ENCODE data around the gene EGFL7.

Gene EGFL7

GRCh38 chr9:136656183-136656738, 6.5 kb upstream of the EGFL7 start:
- TF ChIP-seq CTCF (IDR thresholded peaks at IDR 0.05) (no peak), ZFX (IDR thresholded peaks at IDR 0.05; ENCODE audit: borderline replicate concordance) (no peak)
- H3K27ac ChIP-seq, result no peak overlapping the region

GRCh38 chr9:136656795-136657611, 5.7 kb upstream of the EGFL7 start:
- TF ChIP-seq CTCF (IDR thresholded peaks at IDR 0.05) (no peak), ZFX (IDR thresholded peaks at IDR 0.05; ENCODE audit: borderline replicate concordance) (no peak)
- no peak overlapping the region for H3K27ac ChIP-seq

GRCh38 chr9:136657974-136658848, 4.5 kb upstream of the EGFL7 start:
- TF ChIP-seq CTCF (IDR thresholded peaks at IDR 0.05) (no peak), ZFX (IDR thresholded peaks at IDR 0.05; ENCODE audit: borderline replicate concordance) (no peak)
- no peak overlapping the region for H3K27ac ChIP-seq

GRCh38 chr9:136658849-136659535, 3.7 kb upstream of the EGFL7 start:
- TF ChIP-seq ZFX (IDR thresholded peaks at IDR 0.05; ENCODE audit: borderline replicate concordance) (no peak), CTCF (IDR thresholded peaks at IDR 0.05) (no peak)
- H3K27ac ChIP-seq, result no peak overlapping the region

- H3K27ac ChIP-seq, result no peak overlapping the region
- TF ChIP-seq CTCF (IDR thresholded peaks at IDR 0.05) (no peak), ZFX (IDR thresholded peaks at IDR 0.05; ENCODE audit: borderline replicate concordance) (no peak)
These were observed 2.6 kb upstream of the EGFL7 start for GRCh38 chr9:136659861-136660784.

- H3K27ac ChIP-seq, result no peak overlapping the region
- TF ChIP-seq CTCF (IDR thresholded peaks at IDR 0.05) (no peak), ZFX (IDR thresholded peaks at IDR 0.05; ENCODE audit: borderline replicate concordance) (no peak)
These were observed 1.7 kb upstream of the EGFL7 start for GRCh38 chr9:136660971-136661550.

Data from 22Rv1 (cell line).